ENCODE results near the gene RASEF. TPM values are rescaled to one million over a fixed set of nuclear protein-coding genes. Genes with fewer than 3 reads are reported as not detected.

The RASEF gene
- total RNA-seq, 1 donor from 2014 or later = not detected

- H3K4me3 Mint-ChIP-seq (ENCODE audit: unreplicated experiment) = no peak overlapping the region
- DNase-seq (ENCODE audit: extremely low spot score, unreplicated experiment) = no peak
- TF ChIP-seq CTCF (IDR thresholded peaks at IDR 0.05) = no peak
- no peaks in the 10 kb centered on the region for H3K36me3 Mint-ChIP-seq (ENCODE audit: unreplicated experiment)
- H3K4me1 Mint-ChIP-seq (ENCODE audit: unreplicated experiment) = no peaks in the 10 kb centered on the region
- no peaks in the 10 kb centered on the region for H3K27me3 Mint-ChIP-seq (ENCODE audit: unreplicated experiment)
- H3K27ac Mint-ChIP-seq (ENCODE audit: unreplicated experiment) = no peak overlapping the region
- H3K9me3 Mint-ChIP-seq (ENCODE audit: unreplicated experiment) = no peaks in the 10 kb centered on the region
Measured at GRCh38 chr9:82930116-82930515, 132.8 kb downstream of the RASEF start.
